ENCODE data around the gene ZPR1.
"Not testable (repeated sequence)": the region's sequence is repeated elsewhere in the genome, so short reads cannot be mapped to it uniquely, and the experiment has no call there.

The ZPR1 gene

DNA sequence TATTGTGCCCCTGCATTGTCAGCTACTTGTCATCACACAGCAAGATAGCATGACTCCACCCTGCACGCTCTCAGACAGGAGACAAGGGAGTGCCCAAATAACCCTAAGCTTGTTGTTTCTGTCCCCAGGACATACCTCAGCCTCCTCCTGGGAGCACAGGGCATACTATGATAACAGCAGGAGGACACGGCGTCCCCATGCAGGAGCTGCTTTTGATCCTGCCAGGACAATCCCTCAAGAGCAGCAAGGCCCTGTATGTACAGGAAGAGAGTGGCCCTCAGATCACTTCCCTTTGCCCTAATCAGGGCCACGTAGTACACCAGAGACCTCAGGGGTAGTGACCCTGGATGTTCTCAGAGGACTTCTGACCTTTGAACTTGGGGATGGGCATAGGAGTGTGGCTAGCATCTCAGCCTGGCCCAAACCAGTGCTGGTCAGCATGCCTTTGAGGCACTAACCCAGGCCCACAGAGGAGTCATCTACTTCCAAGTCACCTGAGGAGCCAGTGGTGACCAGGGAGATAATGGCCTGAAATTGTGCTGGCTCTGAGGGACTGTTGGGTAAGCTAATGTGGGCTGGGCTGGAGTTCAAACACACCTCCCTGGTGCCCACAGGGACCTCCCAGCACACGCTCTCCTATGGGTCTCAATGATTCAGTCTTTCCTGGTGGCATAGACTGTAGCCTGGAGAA is 26.1 kb upstream of the ZPR1 start:
- Mint-ChIP-seq H3K4me1 (peaks cover 6% of the 10 kb centered on the region), H3K27me3 (no peaks in the 10 kb centered on the region), H3K36me3 (ENCODE audit: insufficient read depth) (no peaks in the 10 kb centered on the region), H3K9me3 (no peaks in the 10 kb centered on the region), H3K27ac (ENCODE audit: low read depth) (no peak overlapping the region), H3K4me3 (no peak overlapping the region)
- no peak for DNase-seq (ENCODE audit: low spot score in 2 of 2)
- no peak for ATAC-seq (replicated peaks; ENCODE audit: extremely low read depth, poor library complexity, severe bottlenecking)

DNA sequence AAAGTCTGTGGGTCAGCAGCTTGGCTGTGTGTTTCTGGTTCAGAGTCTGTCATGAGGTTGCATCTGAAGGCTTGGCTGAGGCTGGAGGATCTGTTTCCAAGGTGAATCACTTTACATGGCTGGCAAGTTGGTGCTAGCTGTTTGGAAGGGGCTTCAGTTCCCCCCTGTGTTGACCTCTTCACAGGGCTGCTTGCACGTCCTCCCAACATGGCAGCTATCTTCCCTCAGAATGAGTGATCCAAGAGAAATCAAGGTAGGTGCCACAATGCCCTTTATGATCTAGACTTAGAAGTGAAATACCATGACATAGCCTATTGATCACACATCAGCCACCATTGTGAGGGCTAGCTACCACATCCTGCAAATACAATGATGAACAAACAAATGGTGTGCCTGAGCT is 25.3 kb upstream of the ZPR1 start:
- Mint-ChIP-seq H3K9me3 (no peaks in the 10 kb centered on the region), H3K27me3 (no peaks in the 10 kb centered on the region), H3K4me3 (no peak overlapping the region), H3K36me3 (ENCODE audit: insufficient read depth) (no peaks in the 10 kb centered on the region), H3K27ac (ENCODE audit: low read depth) (no peak overlapping the region), H3K4me1 (peaks cover 6% of the 10 kb centered on the region)
- DNase-seq (ENCODE audit: low spot score in 2 of 2) (no peak), ATAC-seq (replicated peaks; ENCODE audit: extremely low read depth, poor library complexity, severe bottlenecking) (no peak)

- DNase-seq (ENCODE audit: low spot score in 2 of 2) (no peak), ATAC-seq (replicated peaks; ENCODE audit: extremely low read depth, poor library complexity, severe bottlenecking) (no peak)
- peaks cover 6% of the 10 kb centered on the region for H3K4me1 Mint-ChIP-seq
- H3K27ac Mint-ChIP-seq (ENCODE audit: low read depth): no peak overlapping the region
- H3K27me3 Mint-ChIP-seq: no peaks in the 10 kb centered on the region
- H3K9me3 Mint-ChIP-seq: no peaks in the 10 kb centered on the region
- no peaks in the 10 kb centered on the region for H3K36me3 Mint-ChIP-seq (ENCODE audit: insufficient read depth)
- H3K4me3 Mint-ChIP-seq: no peak overlapping the region
Measured at GRCh38 chr11:116812109-116812508, 24.3 kb upstream of the ZPR1 start.

DNA sequence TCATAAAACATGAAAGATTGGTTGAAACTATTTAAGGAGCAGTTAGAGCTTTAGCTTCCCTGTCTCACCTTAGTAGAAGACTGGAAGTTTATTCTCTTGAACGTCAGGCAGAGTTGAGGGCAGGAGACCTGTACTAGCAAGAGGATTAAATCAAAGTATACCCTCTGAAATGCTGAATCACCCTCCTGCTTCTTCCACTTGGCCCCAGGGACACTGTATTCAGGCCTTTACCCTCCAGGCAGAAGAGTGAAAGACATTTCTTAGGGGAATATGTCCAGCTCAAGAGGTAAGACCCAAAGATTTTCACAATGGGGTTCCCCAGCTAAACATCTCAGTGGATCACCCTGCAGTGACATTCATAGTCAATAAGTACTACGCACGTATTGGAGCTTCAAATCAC is 23.4 kb upstream of the ZPR1 start:
- H3K9me3 Mint-ChIP-seq: no peaks in the 10 kb centered on the region
- no peak overlapping the region for H3K27ac Mint-ChIP-seq (ENCODE audit: low read depth)
- no peaks in the 10 kb centered on the region for H3K36me3 Mint-ChIP-seq (ENCODE audit: insufficient read depth)
- no peaks in the 10 kb centered on the region for H3K27me3 Mint-ChIP-seq
- no peak overlapping the region for H3K4me3 Mint-ChIP-seq
- DNase-seq (ENCODE audit: low spot score in 2 of 2): no peak
- no peak for ATAC-seq (replicated peaks; ENCODE audit: extremely low read depth, poor library complexity, severe bottlenecking)
- peaks cover 6% of the 10 kb centered on the region for H3K4me1 Mint-ChIP-seq

DNA sequence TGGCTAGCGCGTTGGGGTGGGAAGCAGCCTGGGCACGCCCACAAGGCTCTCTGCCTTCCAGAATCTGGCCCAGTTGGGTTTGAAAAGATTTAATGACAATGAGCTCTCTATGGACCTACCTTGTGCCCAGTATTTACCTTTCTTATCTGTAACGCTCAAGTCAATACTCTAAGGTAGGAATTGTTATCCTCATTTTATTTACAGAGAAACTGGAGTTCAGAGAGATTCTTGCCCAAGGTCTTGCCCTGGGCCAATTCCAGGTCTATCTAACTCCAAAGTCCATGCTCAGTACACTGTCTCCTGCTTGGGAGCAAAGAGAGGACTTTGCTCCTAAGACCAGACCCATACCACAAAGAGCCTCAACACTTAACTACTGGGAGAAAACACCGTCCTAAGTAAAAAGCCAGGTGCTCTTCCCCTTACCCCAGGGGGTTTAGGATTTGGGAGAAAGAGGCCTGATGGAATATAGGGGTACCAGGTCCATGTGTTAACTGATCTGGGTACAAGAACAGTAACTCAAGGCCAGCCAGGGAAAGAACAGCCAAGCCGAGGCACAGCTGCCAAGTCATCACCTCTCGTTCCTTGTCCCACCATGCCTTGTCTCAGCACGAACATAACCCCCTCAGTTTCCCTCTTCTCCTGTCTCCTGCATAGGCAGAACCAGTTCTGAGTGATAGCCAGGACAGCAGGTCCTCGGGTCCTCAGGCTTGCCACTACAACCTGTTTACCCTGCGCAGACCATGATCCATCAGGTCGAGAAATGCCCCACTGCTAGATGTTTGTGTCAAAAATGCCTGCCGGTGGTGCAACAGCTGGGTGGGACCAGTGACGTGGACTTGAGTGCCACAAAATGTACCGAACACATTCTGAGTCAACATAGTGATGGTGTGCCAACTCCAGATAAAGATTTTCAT is 20.7 kb upstream of the ZPR1 start:
- Mint-ChIP-seq H3K4me3 (no peak overlapping the region), H3K36me3 (ENCODE audit: insufficient read depth) (no peaks in the 10 kb centered on the region), H3K4me1 (peaks cover 3% of the 10 kb centered on the region), H3K27ac (ENCODE audit: low read depth) (no peak overlapping the region), H3K9me3 (no peaks in the 10 kb centered on the region), H3K27me3 (no peaks in the 10 kb centered on the region)
- ATAC-seq (replicated peaks; ENCODE audit: extremely low read depth, poor library complexity, severe bottlenecking) (no peak), DNase-seq (ENCODE audit: low spot score in 2 of 2) (no peak)

DNA sequence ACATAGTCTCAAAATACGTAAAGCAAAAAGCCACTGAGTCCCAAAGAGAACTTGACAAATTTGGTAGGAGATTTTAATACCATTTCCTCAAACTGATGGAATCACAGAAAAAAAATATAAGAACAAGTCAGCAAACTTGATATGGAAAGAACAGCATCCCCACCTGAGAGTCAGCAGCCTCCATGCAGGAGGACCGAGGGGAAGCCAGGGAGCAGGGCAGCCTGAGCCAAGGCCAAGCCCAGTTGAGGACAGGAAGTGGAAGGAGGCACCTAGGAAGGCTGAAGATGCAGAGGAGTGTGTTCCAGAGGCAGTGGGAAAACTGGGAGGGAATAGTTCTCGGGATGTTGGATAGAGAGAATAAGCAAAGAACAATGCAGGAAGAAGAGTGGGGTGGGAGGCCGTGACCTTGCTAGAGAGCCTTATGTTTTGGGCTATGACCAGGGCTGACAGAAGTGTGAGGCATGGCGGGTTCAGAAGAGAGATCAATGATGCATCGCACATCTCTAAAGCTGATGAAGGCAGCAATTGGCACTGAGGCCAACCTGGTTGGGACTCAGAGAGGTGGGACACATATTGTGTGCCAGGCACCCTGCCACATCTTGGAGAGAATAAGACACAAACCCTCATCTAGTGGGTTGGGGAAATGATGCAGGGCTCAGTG is 19.9 kb upstream of the ZPR1 start:
- no peak overlapping the region for H3K4me3 Mint-ChIP-seq
- H3K27me3 Mint-ChIP-seq: no peaks in the 10 kb centered on the region
- H3K36me3 Mint-ChIP-seq (ENCODE audit: insufficient read depth): no peaks in the 10 kb centered on the region
- H3K27ac Mint-ChIP-seq (ENCODE audit: low read depth): no peak overlapping the region
- DNase-seq (ENCODE audit: low spot score in 2 of 2) (no peak), ATAC-seq (replicated peaks; ENCODE audit: extremely low read depth, poor library complexity, severe bottlenecking) (no peak)
- no peaks in the 10 kb centered on the region for H3K4me1 Mint-ChIP-seq
- H3K9me3 Mint-ChIP-seq: no peaks in the 10 kb centered on the region

DNA sequence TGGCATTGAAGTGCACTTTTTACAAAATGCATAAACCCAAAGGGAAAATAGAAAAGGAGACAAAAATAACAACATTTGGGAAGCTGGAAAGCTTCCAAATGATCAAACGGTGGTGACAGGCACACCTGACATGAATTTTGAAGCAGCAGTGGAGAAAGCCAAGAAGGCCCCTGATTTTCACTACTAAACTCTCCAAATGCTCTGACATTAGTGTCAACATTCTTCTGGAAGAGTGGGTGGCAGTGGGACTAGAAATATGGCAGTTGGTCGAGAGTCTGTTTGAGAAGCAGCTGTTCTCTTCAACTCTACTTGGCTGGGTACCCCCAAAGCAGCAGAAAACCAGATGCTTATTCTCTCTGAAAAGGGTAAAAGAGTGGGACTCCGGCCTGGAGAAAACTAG is 16.2 kb upstream of the ZPR1 start:
- no peak for DNase-seq (ENCODE audit: low spot score in 2 of 2)
- Mint-ChIP-seq H3K27me3 (peaks cover 14% of the 10 kb centered on the region), H3K27ac (ENCODE audit: low read depth) (no peak overlapping the region), H3K9me3 (no peaks in the 10 kb centered on the region), H3K4me3 (no peak overlapping the region), H3K36me3 (ENCODE audit: insufficient read depth) (no peaks in the 10 kb centered on the region), H3K4me1 (no peaks in the 10 kb centered on the region)
- ATAC-seq (replicated peaks; ENCODE audit: extremely low read depth, poor library complexity, severe bottlenecking): no peak

- not testable (repeated sequence) for H3K4me1 Mint-ChIP-seq; H3K36me3 Mint-ChIP-seq (ENCODE audit: insufficient read depth); H3K9me3 Mint-ChIP-seq; H3K4me3 Mint-ChIP-seq; ATAC-seq (replicated peaks; ENCODE audit: extremely low read depth, poor library complexity, severe bottlenecking); H3K27ac Mint-ChIP-seq (ENCODE audit: low read depth); DNase-seq (ENCODE audit: low spot score in 2 of 2)
- peaks cover 14% of the 10 kb centered on the region for H3K27me3 Mint-ChIP-seq
Measured at GRCh38 chr11:116801662-116802061, 13.8 kb upstream of the ZPR1 start.

DNA sequence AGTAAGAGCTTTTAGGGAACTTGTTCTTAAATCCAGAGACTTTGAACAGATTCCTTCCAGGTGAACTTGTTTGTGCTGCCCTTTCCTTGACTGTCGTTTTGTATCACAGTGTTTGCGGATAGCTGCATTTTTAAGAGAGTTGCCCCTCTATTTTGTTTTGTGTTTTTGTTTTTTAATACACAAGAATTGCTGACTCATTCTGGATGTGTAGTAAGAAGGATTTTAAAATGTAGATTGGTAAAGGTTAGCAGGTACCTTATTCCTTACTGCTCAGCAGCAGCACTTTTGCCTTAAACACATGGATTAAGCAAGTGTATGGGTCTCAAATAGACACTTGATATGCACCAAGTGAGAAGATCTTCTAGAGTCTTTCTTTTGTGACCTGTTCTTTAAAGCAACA is 12.8 kb upstream of the ZPR1 start:
- DNase-seq (ENCODE audit: low spot score in 2 of 2): no peak
- Mint-ChIP-seq H3K36me3 (ENCODE audit: insufficient read depth) (no peaks in the 10 kb centered on the region), H3K4me1 (no peaks in the 10 kb centered on the region), H3K9me3 (no peaks in the 10 kb centered on the region), H3K27ac (ENCODE audit: low read depth) (no peak overlapping the region), H3K4me3 (no peak overlapping the region), H3K27me3 (peaks cover 14% of the 10 kb centered on the region)
- ATAC-seq (replicated peaks; ENCODE audit: extremely low read depth, poor library complexity, severe bottlenecking): no peak

DNA sequence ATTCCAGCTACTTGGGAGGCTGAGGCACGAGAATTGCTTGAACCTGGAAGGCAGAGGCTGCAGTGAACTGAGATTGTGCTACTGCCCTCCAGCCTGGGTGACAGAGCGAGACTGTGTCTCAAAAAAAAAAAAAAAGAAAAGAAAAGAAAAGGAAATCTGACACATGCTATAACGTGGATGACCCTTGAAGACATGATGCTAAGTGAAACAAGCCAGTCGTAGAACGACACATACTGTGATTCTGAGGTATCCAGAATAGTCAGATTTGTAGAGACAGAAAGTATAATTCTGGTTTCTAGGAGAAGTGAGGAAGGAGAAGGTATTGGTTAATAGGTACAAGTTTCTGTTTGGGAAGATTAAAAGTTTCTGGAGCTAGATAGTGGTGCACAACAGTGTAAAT is 10.5 kb upstream of the ZPR1 start:
- Mint-ChIP-seq H3K9me3 (no peaks in the 10 kb centered on the region), H3K27me3 (peaks cover 14% of the 10 kb centered on the region), H3K4me3 (no peak overlapping the region), H3K36me3 (ENCODE audit: insufficient read depth) (no peaks in the 10 kb centered on the region), H3K27ac (ENCODE audit: low read depth) (no peak overlapping the region), H3K4me1 (no peaks in the 10 kb centered on the region)
- no peak for DNase-seq (ENCODE audit: low spot score in 2 of 2)
- no peak for ATAC-seq (replicated peaks; ENCODE audit: extremely low read depth, poor library complexity, severe bottlenecking)

GRCh38 chr11:116797816-116798215 is 10.0 kb upstream of the ZPR1 start:
- no peak for ATAC-seq (replicated peaks; ENCODE audit: extremely low read depth, poor library complexity, severe bottlenecking)
- DNase-seq (ENCODE audit: low spot score in 2 of 2): no peak
- Mint-ChIP-seq H3K4me3 (no peak overlapping the region), H3K27ac (ENCODE audit: low read depth) (no peak overlapping the region), H3K4me1 (no peaks in the 10 kb centered on the region), H3K36me3 (ENCODE audit: insufficient read depth) (no peaks in the 10 kb centered on the region), H3K27me3 (peaks cover 14% of the 10 kb centered on the region), H3K9me3 (no peaks in the 10 kb centered on the region)

DNA sequence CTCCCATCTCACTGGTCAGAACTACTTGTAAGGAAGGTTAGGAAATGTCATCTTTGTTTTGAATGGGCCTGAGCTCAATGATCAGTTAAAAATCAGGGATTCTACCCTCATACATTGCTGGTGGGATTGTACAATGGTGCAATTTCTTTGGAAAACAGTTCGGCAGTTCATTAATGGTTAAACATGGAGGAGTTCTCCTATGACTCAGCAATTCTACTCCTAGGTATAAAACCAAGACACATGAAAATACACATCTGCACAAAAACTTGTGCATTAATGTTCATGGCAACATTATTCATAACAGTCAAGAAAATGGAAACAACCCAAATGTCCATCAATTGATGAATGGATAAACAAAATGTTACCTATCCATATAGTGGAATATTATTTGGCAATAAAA is 8.7 kb upstream of the ZPR1 start:
- no peaks in the 10 kb centered on the region for H3K4me1 Mint-ChIP-seq
- no peak overlapping the region for H3K4me3 Mint-ChIP-seq
- ATAC-seq (replicated peaks; ENCODE audit: extremely low read depth, poor library complexity, severe bottlenecking) (no peak), DNase-seq (ENCODE audit: low spot score in 2 of 2) (no peak)
- H3K9me3 Mint-ChIP-seq: no peaks in the 10 kb centered on the region
- no peaks in the 10 kb centered on the region for H3K36me3 Mint-ChIP-seq (ENCODE audit: insufficient read depth)
- H3K27ac Mint-ChIP-seq (ENCODE audit: low read depth): peak overlapping the region; percentile 60
- H3K27me3 Mint-ChIP-seq: peaks cover 14% of the 10 kb centered on the region

GRCh38 chr11:116794851-116795250 is 7.0 kb upstream of the ZPR1 start:
- DNase-seq (ENCODE audit: low spot score in 2 of 2): no peak
- Mint-ChIP-seq H3K4me1 (peaks cover 6% of the 10 kb centered on the region), H3K36me3 (ENCODE audit: insufficient read depth) (no peaks in the 10 kb centered on the region), H3K9me3 (no peaks in the 10 kb centered on the region), H3K27ac (ENCODE audit: low read depth) (no peak overlapping the region), H3K27me3 (peaks cover 3% of the 10 kb centered on the region), H3K4me3 (no peak overlapping the region)
- ATAC-seq (replicated peaks; ENCODE audit: extremely low read depth, poor library complexity, severe bottlenecking): no peak
